GM06990 (cell line): ENCODE measurements around the gene LDLRAD4.

Source experiments
- DNase-seq: peaks from one replicate; pipeline ENCODE4 v3.0.0-alpha.2; 2011; ENCODE audit not compliant: insufficient read length; ENCODE audit errors: extremely low read depth
- H3K27me3 ChIP-seq: replicated peaks from 2 replicates; pipeline ENCODE4 v1.6.0; 2011; ENCODE audit warnings: low read length; ENCODE audit not compliant: control insufficient read depth, insufficient read depth
- H3K36me3 ChIP-seq: 2 replicates; pipeline ENCODE4 v1.5.1; 2011; ENCODE audit warnings: low read length; ENCODE audit not compliant: control insufficient read depth, insufficient read depth
- H3K4me3 ChIP-seq: replicated peaks from 2 replicates; pipeline ENCODE4 v1.5.1; 2011; ENCODE audit warnings: low read depth, mild to moderate bottlenecking, control low read depth, low read length
- CTCF ChIP-seq: IDR thresholded peaks from 2 replicates; pipeline ENCODE4 v1.5.1; 2011; ENCODE audit warnings: low read length, control low read depth, mild to moderate bottlenecking, inconsistent platforms; ENCODE audit not compliant: insufficient read depth, poor library complexity, severe bottlenecking

LDLRAD4 gene

GRCh38 chr18:13239171-13239956, 20.8 kb downstream of the LDLRAD4 start:
- H3K36me3 ChIP-seq: no peaks in the 10 kb centered on the region
- DNase-seq: no peak
- no peaks in the 10 kb centered on the region; the same call in 1 of the 2 replicates for H3K27me3 ChIP-seq
- no peak for TF ChIP-seq CTCF
- H3K4me3 ChIP-seq: no peak overlapping the region

- Histone ChIP-seq H3K27me3 (no peaks in the 10 kb centered on the region; the same call in 1 of the 2 replicates), H3K4me3 (no peak overlapping the region), H3K36me3 (no peaks in the 10 kb centered on the region)
- TF ChIP-seq CTCF: no peak
- DNase-seq: no peak
These were observed 21.6 kb downstream of the LDLRAD4 start for GRCh38 chr18:13240060-13240725.

- H3K4me3 ChIP-seq: no peak overlapping the region
- no peak for DNase-seq
- H3K27me3 ChIP-seq: no peaks in the 10 kb centered on the region; the same call in 1 of the 2 replicates
- no peaks in the 10 kb centered on the region for H3K36me3 ChIP-seq
- TF ChIP-seq CTCF: no peak
These were observed 22.7 kb downstream of the LDLRAD4 start for GRCh38 chr18:13241083-13241892.

GRCh38 chr18:13241893-13242175, 23.3 kb downstream of the LDLRAD4 start:
- DNase-seq: no peak
- H3K27me3 ChIP-seq: no peaks in the 10 kb centered on the region; the same call in 1 of the 2 replicates
- no peak overlapping the region for H3K4me3 ChIP-seq
- TF ChIP-seq CTCF: no peak
- no peaks in the 10 kb centered on the region for H3K36me3 ChIP-seq

GRCh38 chr18:13242797-13243196, 24.2 kb downstream of the LDLRAD4 start:
- H3K36me3 ChIP-seq: no peaks in the 10 kb centered on the region
- H3K27me3 ChIP-seq: no peaks in the 10 kb centered on the region; the same call in 1 of the 2 replicates
- TF ChIP-seq CTCF: no peak
- H3K4me3 ChIP-seq: no peak overlapping the region
- no peak for DNase-seq
